ENCODE measurements around the gene MMP15.

- TF ChIP-seq CTCF (IDR thresholded peaks at IDR 0.05) (no peak), POLR2A (IDR thresholded peaks at IDR 0.05) (no peak)
Measured at GRCh38 chr16:58010886-58011285, 14.7 kb upstream of the MMP15 start.

Measured in Peyer's patch (tissue), 4 donors.